Measurements from ENCODE around the gene UQCC2.

The UQCC2 gene

DNA sequence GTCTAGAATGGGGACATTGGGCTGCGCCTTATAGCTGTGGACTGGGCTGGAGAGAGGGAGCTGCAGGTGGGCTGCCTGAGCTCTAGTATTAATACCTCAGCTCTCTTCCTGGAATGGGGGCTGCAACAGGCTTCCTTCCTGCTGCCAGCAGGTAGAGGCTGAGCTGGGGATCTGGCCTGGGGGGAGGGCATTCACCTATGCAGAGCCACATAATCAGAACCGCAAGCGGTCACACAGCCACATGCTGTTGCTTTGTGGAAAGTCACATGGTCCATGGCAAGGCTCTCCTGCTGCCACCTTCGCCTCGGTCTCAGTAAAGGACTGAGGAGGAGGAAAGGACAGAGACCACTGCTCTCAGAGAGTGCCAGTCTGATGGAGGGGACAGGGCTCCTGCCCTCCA is 54.7 kb downstream of the UQCC2 start:
- no peak for DNase-seq (ENCODE audit: low read depth, low spot score)

DNA sequence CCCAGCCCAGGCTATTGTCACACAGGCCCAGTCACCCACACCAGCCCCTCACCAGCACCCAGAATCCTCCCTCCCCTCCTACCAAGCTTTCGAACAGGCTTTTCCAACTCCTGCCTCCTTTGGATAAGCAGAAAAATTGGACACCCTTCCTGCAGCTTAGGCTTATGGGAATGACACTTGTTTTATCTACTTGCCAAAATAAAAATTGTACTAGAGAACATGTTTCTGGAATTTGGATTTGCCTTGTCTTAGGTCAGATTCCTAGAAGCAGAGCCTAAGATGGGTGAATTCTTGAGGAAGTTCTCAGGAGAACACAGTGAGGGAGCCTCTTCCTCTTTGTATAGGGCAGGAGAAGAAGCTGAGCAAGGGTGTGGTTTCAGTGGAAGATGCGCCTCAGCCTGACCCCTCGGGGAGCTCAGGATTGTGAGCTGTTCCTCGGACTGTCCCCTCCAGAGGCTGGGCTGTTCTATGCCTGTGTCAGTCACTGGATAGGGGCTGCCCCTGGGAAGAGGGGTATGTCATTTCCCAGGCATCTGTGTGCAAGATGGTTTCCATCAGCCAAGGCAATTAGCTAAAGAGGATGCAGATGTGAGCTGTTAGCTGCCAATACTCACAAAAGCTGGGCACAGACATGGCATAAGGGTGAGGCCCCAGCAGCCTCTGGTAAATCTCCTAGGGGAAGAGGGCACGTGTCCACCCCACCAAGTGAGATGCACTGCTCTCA is 56.5 kb downstream of the UQCC2 start:
- DNase-seq (ENCODE audit: low read depth, low spot score) = no peak

DNA sequence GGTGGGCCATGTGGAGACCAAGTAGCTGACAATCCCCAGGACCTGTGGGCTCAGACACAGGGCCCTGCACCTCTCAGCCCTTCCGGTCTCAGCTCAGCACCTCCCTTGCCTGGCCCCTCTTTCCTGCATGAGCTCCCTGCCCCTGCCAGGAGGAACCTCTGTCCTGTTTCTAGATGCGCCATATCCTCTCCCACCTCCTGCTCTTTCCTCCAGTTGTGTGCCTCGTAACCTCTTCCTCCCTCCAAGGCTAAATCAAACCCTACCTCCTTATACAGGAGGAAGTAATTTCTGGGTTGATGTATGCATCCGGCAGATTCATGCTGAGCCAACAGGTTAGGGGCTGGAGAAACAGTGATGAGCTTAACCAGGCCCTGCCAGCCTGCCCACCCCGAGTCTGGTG is 59.5 kb downstream of the UQCC2 start:
- DNase-seq (ENCODE audit: low read depth, low spot score) = no peak

DNA sequence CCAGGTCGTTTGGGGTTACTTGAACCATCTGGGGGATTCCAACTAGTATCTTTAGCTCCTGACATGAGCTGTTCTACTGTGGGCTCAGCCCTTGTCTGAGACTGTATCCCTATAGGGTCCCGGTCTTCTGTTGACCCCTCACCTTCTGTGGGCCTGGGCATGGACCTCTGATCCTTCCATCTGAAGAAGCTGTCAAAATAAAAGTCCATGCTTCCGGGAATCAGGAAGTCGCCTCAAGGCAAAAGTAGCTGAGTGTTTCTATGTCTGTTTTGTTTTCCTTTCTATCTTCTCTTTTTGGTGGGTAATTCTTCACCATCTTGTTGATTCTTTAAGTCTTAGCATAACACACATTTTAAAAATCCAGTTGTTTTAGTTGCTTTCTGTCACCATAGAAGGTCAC is 60.1 kb downstream of the UQCC2 start:
- no peak for DNase-seq (ENCODE audit: low read depth, low spot score)
